Activated CD4-positive, alpha-beta T cell treated with anti-CD3 and anti-CD28 coated beads, Interleukin-2, amount 10 ng/mL, durations not matched to agents 7 days and 5 days (primary cell): ENCODE results near the gene ING3. TPM values are rescaled to one million over a fixed set of nuclear protein-coding genes. Genes with fewer than 3 reads are reported as not detected.
A peak's percentile ranks its signal among the peaks of the same experiment; 100 is the strongest.

Experiments used
- CTCF ChIA-PET: fragments of 350-600 bp; sonication (Branson Sonifier 250); formaldehyde crosslinking; loops from one replicate; lab custom pipeline; 2021; ENCODE audit warnings: antibody characterized with exemption; lab: Charles Lee
- POLR2A ChIA-PET: fragments of 350-600 bp; sonication (Branson Sonifier 250); formaldehyde crosslinking; loops from one replicate; lab custom pipeline; 2021; ENCODE audit warnings: antibody characterized with exemption; lab: Charles Lee
- DNase-seq: peaks from one replicate; pipeline ENCODE4 v3.0.0-alpha.2; 2020
- H3K27ac Mint-ChIP-seq: one replicate; pipeline ENCODE4 v1.8.0; 2021; ENCODE audit warnings: mild to moderate bottlenecking, moderate library complexity, mixed read lengths
- H3K27me3 Mint-ChIP-seq: one replicate; pipeline ENCODE4 v1.8.0; 2021; ENCODE audit warnings: mixed read lengths
- H3K36me3 Mint-ChIP-seq: one replicate; pipeline ENCODE4 v1.8.0; 2021; ENCODE audit warnings: low read depth, mixed read lengths
- H3K4me1 Mint-ChIP-seq: one replicate; pipeline ENCODE4 v1.8.0; 2021; ENCODE audit warnings: mixed read lengths
- H3K4me3 Mint-ChIP-seq: one replicate; pipeline ENCODE4 v1.8.0; 2021; ENCODE audit warnings: mild to moderate bottlenecking, moderate library complexity, mixed read lengths
- H3K9me3 Mint-ChIP-seq: one replicate; pipeline ENCODE4 v1.8.0; 2021; ENCODE audit warnings: mixed read lengths
- total RNA-seq, 2 experiments: library from RNA; stranded (reverse); gene quantifications; one replicate each; pipeline ENCODE4 v1.2.3, GENCODE V29; 2021

Gene ING3
- total RNA-seq, 2 experiments from 2014 or later = 24.7 to 28.3 TPM

GRCh38 chr7:120993553-120994191, 43.1 kb downstream of the ING3 start:
- Mint-ChIP-seq H3K4me1 (peaks cover 15% of the 10 kb centered on the region), H3K36me3 (no peaks in the 10 kb centered on the region), H3K27ac (no peak overlapping the region), H3K4me3 (no peak overlapping the region), H3K9me3 (no peaks in the 10 kb centered on the region), H3K27me3 (peaks cover 43% of the 10 kb centered on the region)
- DNase-seq = no peak
- ChIA-PET POLR2A (no interaction called here), CTCF (no interaction called here)

GRCh38 chr7:120994512-120995410, 44.2 kb downstream of the ING3 start:
- H3K36me3 Mint-ChIP-seq = no peaks in the 10 kb centered on the region
- H3K27me3 Mint-ChIP-seq = peaks cover 32% of the 10 kb centered on the region
- DNase-seq = no peak
- ChIA-PET POLR2A (no interaction called here), CTCF (interaction anchor here (0.7 to 2.3 kb wide), 2 partner anchors 7 to 8 kb away, joined by 3 to 6 read pairs; no protein-coding TSS in a partner anchor)
- H3K9me3 Mint-ChIP-seq = no peaks in the 10 kb centered on the region
- peaks cover 11% of the 10 kb centered on the region for H3K4me1 Mint-ChIP-seq
- no peak overlapping the region for H3K4me3 Mint-ChIP-seq
- H3K27ac Mint-ChIP-seq = no peak overlapping the region

DNA sequence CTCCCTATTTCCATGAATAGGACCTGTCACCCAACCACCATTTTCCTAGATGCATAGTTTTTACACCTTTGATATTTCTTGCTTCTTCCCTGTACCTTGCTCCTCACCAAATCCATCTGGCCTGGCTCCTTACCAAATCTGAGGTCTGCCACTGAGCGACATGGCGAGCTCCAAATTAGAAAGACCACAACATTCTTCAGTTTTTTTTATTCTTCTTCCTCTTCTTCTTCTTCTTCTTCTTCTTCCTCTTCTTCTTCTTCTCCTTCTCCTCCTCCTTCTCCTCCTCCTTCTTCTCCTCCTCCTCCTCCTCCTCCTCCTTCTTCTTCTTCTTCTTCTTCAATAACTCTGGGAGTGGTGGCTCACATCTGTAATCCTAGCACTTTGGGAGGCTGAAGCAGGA, 45.1 kb downstream of the ING3 start:
- H3K4me3 Mint-ChIP-seq = no peak overlapping the region
- H3K9me3 Mint-ChIP-seq = no peaks in the 10 kb centered on the region
- no peak overlapping the region for H3K27ac Mint-ChIP-seq
- DNase-seq = no peak
- ChIA-PET POLR2A (no interaction called here), CTCF (interaction anchor here (2.3 kb wide), 1 partner anchor 8 kb away, joined by 6 read pairs; no protein-coding TSS in a partner anchor)
- H3K36me3 Mint-ChIP-seq = no peaks in the 10 kb centered on the region
- H3K4me1 Mint-ChIP-seq = peaks cover 16% of the 10 kb centered on the region
- H3K27me3 Mint-ChIP-seq = peaks cover 28% of the 10 kb centered on the region

GRCh38 chr7:120996333-120996987, 45.9 kb downstream of the ING3 start:
- Mint-ChIP-seq H3K4me1 (peaks cover 15% of the 10 kb centered on the region), H3K9me3 (no peaks in the 10 kb centered on the region), H3K27ac (no peak overlapping the region), H3K4me3 (no peak overlapping the region), H3K36me3 (no peaks in the 10 kb centered on the region), H3K27me3 (peaks cover 24% of the 10 kb centered on the region)
- CTCF ChIA-PET = interaction anchor here (2.3 kb wide), 1 partner anchor 9 kb away, joined by 6 read pairs; no protein-coding TSS in a partner anchor
- peak; percentile 26 for DNase-seq
- POLR2A ChIA-PET = no interaction called here

DNA sequence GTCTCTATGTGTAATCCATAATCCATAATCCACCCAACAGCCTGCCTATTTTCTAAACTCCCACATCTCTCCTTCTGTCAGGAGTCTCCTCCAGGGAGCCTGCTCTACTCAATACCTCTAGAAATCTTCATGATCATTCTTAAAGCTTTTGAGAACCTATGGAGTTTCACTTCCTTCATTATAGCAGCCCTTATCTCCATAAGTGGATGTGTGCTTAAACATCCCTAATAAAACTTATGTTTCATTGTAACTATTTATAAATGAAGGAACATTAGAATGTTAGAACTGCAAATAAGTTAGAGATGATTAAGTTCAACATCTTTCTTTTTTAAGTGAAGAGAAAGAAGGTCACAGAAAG, 46.4 kb downstream of the ING3 start:
- Mint-ChIP-seq H3K27me3 (peaks cover 20% of the 10 kb centered on the region), H3K4me3 (no peak overlapping the region), H3K36me3 (no peaks in the 10 kb centered on the region), H3K4me1 (peaks cover 14% of the 10 kb centered on the region), H3K9me3 (no peaks in the 10 kb centered on the region), H3K27ac (no peak overlapping the region)
- DNase-seq = no peak
- ChIA-PET CTCF (interaction anchor here (2.3 kb wide), 1 partner anchor 10 kb away, joined by 6 read pairs; no protein-coding TSS in a partner anchor), POLR2A (no interaction called here)

DNA sequence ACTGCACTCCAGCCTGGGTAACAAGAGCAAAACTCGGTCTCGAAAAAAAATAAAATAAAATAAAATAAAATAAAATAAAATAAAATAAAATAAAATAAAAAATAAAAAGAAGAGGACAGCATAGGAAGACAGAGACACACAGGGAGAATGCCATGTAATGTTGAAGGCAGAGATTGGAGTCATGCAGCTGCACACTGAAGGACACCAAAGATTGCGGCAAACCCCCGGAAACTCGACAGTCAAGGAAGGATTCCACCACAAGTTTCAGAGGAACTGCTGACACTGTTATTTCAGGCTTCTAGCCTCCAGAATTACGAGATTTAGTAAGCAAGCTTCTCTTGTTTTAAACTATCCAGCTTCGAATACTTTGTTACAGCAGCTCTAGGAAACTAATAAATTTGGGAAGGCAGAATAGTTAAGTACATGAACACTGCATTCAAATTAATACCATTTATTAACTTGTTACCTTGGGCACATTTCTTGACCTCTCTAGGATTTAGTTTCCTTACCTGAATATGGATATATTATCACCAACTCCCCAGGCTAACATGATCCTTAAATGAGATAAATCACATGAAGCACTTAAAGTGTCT, 47.4 kb downstream of the ING3 start:
- H3K4me1 Mint-ChIP-seq = peaks cover 14% of the 10 kb centered on the region
- no peaks in the 10 kb centered on the region for H3K9me3 Mint-ChIP-seq
- peaks cover 16% of the 10 kb centered on the region for H3K27me3 Mint-ChIP-seq
- DNase-seq = no peak
- H3K4me3 Mint-ChIP-seq = no peak overlapping the region
- H3K27ac Mint-ChIP-seq = no peak overlapping the region
- ChIA-PET POLR2A (no interaction called here), CTCF (no interaction called here)
- no peaks in the 10 kb centered on the region for H3K36me3 Mint-ChIP-seq

DNA sequence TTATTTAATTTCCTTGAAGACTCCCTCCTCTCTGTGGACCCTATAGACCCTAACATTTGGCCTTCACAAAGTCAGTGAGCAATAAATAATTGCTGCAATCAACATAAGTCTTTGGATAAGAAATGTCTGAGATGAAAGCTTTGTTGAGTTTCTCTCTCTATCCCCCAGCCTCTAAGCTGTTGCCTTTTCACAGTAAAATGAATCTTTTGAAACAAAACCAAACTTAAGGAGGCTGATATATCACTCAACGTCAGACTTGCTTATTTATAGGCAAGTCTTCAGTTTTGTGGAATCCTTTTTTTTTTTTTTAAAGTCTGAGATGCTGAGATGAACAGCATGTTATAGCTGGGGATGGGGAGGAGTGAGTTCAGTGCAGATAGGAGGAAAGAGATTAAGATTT, 47.9 kb downstream of the ING3 start:
- ChIA-PET POLR2A (no interaction called here), CTCF (no interaction called here)
- Mint-ChIP-seq H3K9me3 (no peaks in the 10 kb centered on the region), H3K36me3 (no peaks in the 10 kb centered on the region), H3K27ac (no peak overlapping the region), H3K27me3 (peaks cover 18% of the 10 kb centered on the region), H3K4me3 (no peak overlapping the region), H3K4me1 (peaks cover 14% of the 10 kb centered on the region)
- DNase-seq = no peak

DNA sequence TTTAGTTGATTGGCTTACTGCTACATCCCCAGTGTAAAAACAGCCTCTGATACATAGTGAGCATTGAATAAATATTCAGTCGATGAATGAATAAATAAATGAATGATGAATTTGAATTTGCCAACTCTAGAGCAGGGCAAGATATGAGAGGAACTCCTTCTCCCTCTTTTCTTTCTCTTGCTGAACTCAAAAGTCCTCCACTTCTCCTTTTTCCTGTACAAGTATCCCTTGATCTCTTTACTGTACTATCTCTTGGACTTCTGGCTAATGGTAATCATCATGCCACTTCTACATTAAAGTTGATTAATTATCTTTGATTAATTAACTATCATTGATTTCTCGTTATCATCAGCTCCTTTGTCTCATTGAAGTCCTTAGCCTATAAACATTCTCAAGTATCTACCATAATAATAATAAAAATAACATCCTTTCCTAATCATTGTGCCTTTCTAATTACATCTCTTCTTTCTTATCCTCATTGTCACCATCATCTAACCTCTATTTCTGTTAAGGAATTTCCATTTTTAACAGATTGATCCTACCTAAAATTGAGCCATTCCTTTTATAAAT, 48.5 kb downstream of the ING3 start:
- POLR2A ChIA-PET = no interaction called here
- no peaks in the 10 kb centered on the region for H3K9me3 Mint-ChIP-seq
- H3K27ac Mint-ChIP-seq = no peak overlapping the region
- no peak for DNase-seq
- no peak overlapping the region for H3K4me3 Mint-ChIP-seq
- no peaks in the 10 kb centered on the region for H3K36me3 Mint-ChIP-seq
- CTCF ChIA-PET = no interaction called here
- peaks cover 19% of the 10 kb centered on the region for H3K27me3 Mint-ChIP-seq
- H3K4me1 Mint-ChIP-seq = peaks cover 14% of the 10 kb centered on the region

- peaks cover 14% of the 10 kb centered on the region for H3K4me1 Mint-ChIP-seq
- no peaks in the 10 kb centered on the region for H3K9me3 Mint-ChIP-seq
- no peak overlapping the region for H3K27ac Mint-ChIP-seq
- no peak overlapping the region for H3K4me3 Mint-ChIP-seq
- POLR2A ChIA-PET = no interaction called here
- no peak for DNase-seq
- CTCF ChIA-PET = no interaction called here
- peaks cover 15% of the 10 kb centered on the region for H3K27me3 Mint-ChIP-seq
- H3K36me3 Mint-ChIP-seq = no peaks in the 10 kb centered on the region
Measured at GRCh38 chr7:121000081-121000983, 49.8 kb downstream of the ING3 start.

- H3K36me3 Mint-ChIP-seq = no peaks in the 10 kb centered on the region
- no peaks in the 10 kb centered on the region for H3K9me3 Mint-ChIP-seq
- ChIA-PET POLR2A (no interaction called here), CTCF (interaction anchor here (1.6 kb wide), 1 partner anchor 14 kb away, joined by 5 read pairs; no protein-coding TSS in a partner anchor)
- no peak for DNase-seq
- H3K27ac Mint-ChIP-seq = no peak overlapping the region
- peaks cover 18% of the 10 kb centered on the region for H3K27me3 Mint-ChIP-seq
- peaks cover 12% of the 10 kb centered on the region for H3K4me1 Mint-ChIP-seq
- H3K4me3 Mint-ChIP-seq = no peak overlapping the region
Measured at GRCh38 chr7:121001234-121001906, 50.8 kb downstream of the ING3 start.

DNA sequence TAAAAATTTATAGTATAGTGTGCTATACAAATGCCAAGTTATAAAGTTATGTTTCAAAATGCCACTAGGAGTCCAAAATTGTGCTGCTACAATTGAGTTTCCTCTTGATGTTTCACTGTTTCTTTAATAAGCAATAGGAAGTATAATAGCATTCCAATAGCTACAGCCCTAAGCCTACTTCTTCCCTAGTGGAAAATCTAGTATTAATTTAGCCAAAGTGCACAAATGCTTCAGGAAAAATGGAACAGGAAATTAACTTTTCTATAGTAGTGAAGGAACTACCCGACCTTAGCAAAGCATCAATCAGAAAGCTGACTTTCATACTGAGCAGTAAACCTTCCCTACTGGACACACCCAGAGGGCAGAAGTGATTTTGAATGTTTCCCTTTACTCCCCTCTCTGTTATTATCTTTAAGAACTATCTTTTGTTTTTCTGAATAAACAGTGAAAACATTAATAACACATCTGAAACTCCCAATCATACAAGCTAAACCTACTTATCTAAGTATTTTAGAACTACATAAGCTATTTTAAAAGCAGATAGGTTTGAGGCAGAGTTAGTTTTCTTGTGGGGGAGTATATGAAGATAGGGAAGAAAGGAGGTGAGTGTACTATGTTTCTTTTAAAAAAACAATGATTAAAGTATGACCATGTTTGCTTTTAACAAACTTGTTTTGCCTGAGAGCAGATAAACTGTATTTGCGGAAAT, 51.6 kb downstream of the ING3 start:
- Mint-ChIP-seq H3K4me3 (no peak overlapping the region), H3K9me3 (no peaks in the 10 kb centered on the region), H3K27me3 (peaks cover 19% of the 10 kb centered on the region), H3K27ac (no peak overlapping the region), H3K4me1 (peaks cover 7% of the 10 kb centered on the region), H3K36me3 (no peaks in the 10 kb centered on the region)
- CTCF ChIA-PET = interaction anchor here (0.9 to 1.6 kb wide), 2 partner anchors 14 to 15 kb away, joined by 3 to 5 read pairs; partner anchors contain the start of gene CPED1
- POLR2A ChIA-PET = no interaction called here
- no peak for DNase-seq
